HG03442 (cell line): ENCODE data around the gene KRTAP5-5.
"Not testable (repeated sequence)": the region's sequence is repeated elsewhere in the genome, so short reads cannot be mapped to it uniquely, and the experiment has no call there.

Experiments used
- ATAC-seq: cut with Tn5 transposase; IDR thresholded peaks from one replicate; pipeline ENCODE4 v1.9.1; 2021; ENCODE audit warnings: mild to moderate bottlenecking, moderate library complexity; ENCODE audit not compliant: unreplicated experiment

Gene KRTAP5-5

GRCh38 chr11:1607156-1607845, 22.3 kb upstream of the KRTAP5-5 start:
- not testable (repeated sequence) for ATAC-seq

- ATAC-seq, result not testable (repeated sequence)
These were observed 21.7 kb upstream of the KRTAP5-5 start for GRCh38 chr11:1607901-1608300.

- no peak for ATAC-seq
These were observed 21.2 kb upstream of the KRTAP5-5 start, which contains the start of gene KRTAP5-3 for GRCh38 chr11:1608363-1608762. KRTAP5-3 (minus strand) TSS chr11:1608463; CDS start chr11:1608385, 78 bp downstream.

- ATAC-seq, result no peak
These were observed 11.3 kb upstream of the KRTAP5-5 start for GRCh38 chr11:1618231-1618630.

GRCh38 chr11:1619449-1619848, 10.1 kb upstream of the KRTAP5-5 start:
- no peak for ATAC-seq

GRCh38 chr11:1622086-1622485, 7.5 kb upstream of the KRTAP5-5 start, which contains the start of gene KRTAP5-4:
KRTAP5-4 (minus strand) TSS chr11:1622138; CDS start chr11:1622093, 45 bp downstream.
- no peak for ATAC-seq

GRCh38 chr11:1623716-1624115, 5.9 kb upstream of the KRTAP5-5 start:
- no peak for ATAC-seq

- ATAC-seq, result no peak
These were observed 5.0 kb upstream of the KRTAP5-5 start for GRCh38 chr11:1624621-1625020.

- no peak for ATAC-seq
These were observed 4.0 kb upstream of the KRTAP5-5 start for GRCh38 chr11:1625541-1625940.

- no peak for ATAC-seq
These were observed 859 bp upstream of the KRTAP5-5 start for GRCh38 chr11:1628506-1629325.

GRCh38 chr11:1630271-1630670, 696 bp downstream of the KRTAP5-5 start:
- no peak for ATAC-seq

GRCh38 chr11:1631066-1631568, 1.5 kb downstream of the KRTAP5-5 start:
- ATAC-seq, result no peak

- ATAC-seq, result no peak
These were observed 2.6 kb downstream of the KRTAP5-5 start for GRCh38 chr11:1632053-1632714.

- no peak for ATAC-seq
These were observed 4.3 kb downstream of the KRTAP5-5 start for GRCh38 chr11:1633864-1634263.

GRCh38 chr11:1636291-1636950, 6.8 kb downstream of the KRTAP5-5 start:
- no peak for ATAC-seq

GRCh38 chr11:1637628-1638027, 8.1 kb downstream of the KRTAP5-5 start:
- ATAC-seq, result no peak

GRCh38 chr11:1638344-1638743, 8.8 kb downstream of the KRTAP5-5 start:
- ATAC-seq, result no peak

- no peak for ATAC-seq
These were observed 9.6 kb downstream of the KRTAP5-5 start for GRCh38 chr11:1639102-1639620.

- ATAC-seq, result no peak
These were observed 10.1 kb downstream of the KRTAP5-5 start for GRCh38 chr11:1639666-1640065.
